Suppressor macrophage treated with lipopolysaccharide for 4 hours (primary cell): ENCODE measurements around the gene ME1.

Experiments
- DNase-seq: peaks from one replicate; pipeline ENCODE4 v3.0.0-alpha.2; 2020

The ME1 gene

GRCh38 chr6:83185096-83185495 lies 245.8 kb downstream of the ME1 start:
- no peak for DNase-seq

- DNase-seq, result no peak
These were observed 247.6 kb downstream of the ME1 start for GRCh38 chr6:83183082-83183828.

GRCh38 chr6:83182114-83182513 lies 248.7 kb downstream of the ME1 start:
- no peak for DNase-seq

- no peak for DNase-seq
These were observed 250.4 kb downstream of the ME1 start for GRCh38 chr6:83180426-83180950.

GRCh38 chr6:83176246-83176645 lies 254.6 kb downstream of the ME1 start:
- no peak for DNase-seq

GRCh38 chr6:83169511-83169910 lies 261.3 kb downstream of the ME1 start:
- no peak for DNase-seq

- DNase-seq, result no peak
These were observed 261.7 kb downstream of the ME1 start for GRCh38 chr6:83169106-83169505.

- no peak for DNase-seq
These were observed 262.3 kb downstream of the ME1 start for GRCh38 chr6:83168556-83168955.

GRCh38 chr6:83167726-83168278 lies 263.0 kb downstream of the ME1 start:
- no peak for DNase-seq
